Measurements from ENCODE around the gene ZNF417. TPM values are rescaled to one million over a fixed set of nuclear protein-coding genes. Genes with fewer than 3 reads are reported as not detected.

The ZNF417 gene
- total and polyA plus RNA-seq, 2 of the 8 experiments (the other 6 are each of a cell fraction or from before 2014, with no cell fraction given) = 5.4 to 19.2 TPM

DNA sequence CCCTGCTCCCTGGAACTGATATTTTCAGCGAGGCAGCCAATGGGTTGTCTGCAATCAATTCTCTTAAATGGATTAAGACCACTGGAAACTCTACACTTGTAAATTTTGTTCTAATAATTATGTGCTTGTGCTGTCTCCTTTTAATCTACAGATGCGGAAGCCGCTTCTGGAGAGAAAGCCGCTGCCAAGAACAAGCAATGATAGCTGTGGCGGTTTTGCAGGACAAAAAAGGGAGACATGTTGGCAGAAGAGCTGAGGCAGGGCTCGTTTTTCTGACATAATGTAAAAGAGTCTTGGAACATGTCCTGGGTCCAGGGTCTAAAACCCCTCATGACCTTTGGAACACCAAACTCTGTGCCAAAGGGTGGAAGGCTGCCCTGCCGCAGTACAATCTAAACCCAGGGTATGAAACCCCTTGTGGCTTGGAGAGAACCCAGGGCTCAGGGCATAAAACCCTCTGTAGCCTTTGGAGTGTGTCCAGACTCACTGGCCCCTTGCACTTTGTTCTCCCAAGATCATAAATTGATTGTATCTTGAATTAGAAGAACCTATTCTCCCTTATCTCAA lies 12.7 kb downstream of the ZNF417 start:
- H3K79me2 ChIP-seq (ENCODE audit: control insufficient read depth in 1 of 2, insufficient read depth in 2 of 2, low read length in 2 of 2) = no peaks in the 10 kb centered on the region; a peak in 1 of 4 replicates
- peaks cover 0 to 13% (median 8%) of the 10 kb centered on the region in 4 experiments; a peak in 5 of 8 replicates for H3K36me3 ChIP-seq (ENCODE audit: control insufficient read depth in 2 of 4, insufficient read depth in 4 of 4, low read length in 3 of 4)
- H3K79me1 ChIP-seq (ENCODE audit: low read depth, low read length) = no peaks in the 10 kb centered on the region; the same call in 1 of the 2 replicates
- H3K56ac ChIP-seq (replicated peaks; ENCODE audit: insufficient read length, low read depth, low read length) = no peak overlapping the region
- H2BK15ac ChIP-seq (ENCODE audit: low read length) = no peak overlapping the region
- H3K4me1 ChIP-seq (replicated peaks in 1 of 4; ENCODE audit: control insufficient read depth in 3 of 4, insufficient read depth in 4 of 4, low read length in 3 of 4) = no peaks in the 10 kb centered on the region
- H2BK12ac ChIP-seq (ENCODE audit: low read depth, low read length) = no peak overlapping the region
- H3K4me3 ChIP-seq (ENCODE audit: extremely low read depth in 1 of 4, insufficient read depth in 2 of 4, low read depth in 3 of 4, low read length in 4 of 4) = no peak overlapping the region
- no peak overlapping the region for H2BK20ac ChIP-seq (ENCODE audit: low read length)
- H2AFZ ChIP-seq (ENCODE audit: low read length) = no peak overlapping the region
- no peak overlapping the region for H3K14ac ChIP-seq (ENCODE audit: insufficient read length)
- H3K4me2 ChIP-seq (ENCODE audit: insufficient read depth in 1 of 2, low read depth in 2 of 2, low read length in 2 of 2) = no peak overlapping the region
- H3K9me3 ChIP-seq (ENCODE audit: insufficient read depth in 2 of 2, low read depth in 1 of 2, low read length in 1 of 2) = no peaks in the 10 kb centered on the region
- DNase-seq (ENCODE audit: low read depth in 1 of 2, low spot score in 2 of 2) (no peak), FAIRE-seq (no peak)
- H4K20me1 ChIP-seq (replicated peaks in 1 of 2; ENCODE audit: control insufficient read depth in 1 of 2, insufficient read depth in 2 of 2, low read length in 2 of 2) = no peaks in the 10 kb centered on the region
- ChIA-PET POLR2A (ENCODE audit: partially characterized antibody) (interaction anchor here (0.7 to 4.3 kb wide), 11 partner anchors 11 to 157 kb away, joined by 3 to 28 read pairs (median 3); partner anchors contain the start of genes ZNF417, ZNF776 and ZNF814), CTCF (ENCODE audit: partially characterized antibody) (interaction anchor here (0.5 to 2.0 kb wide), 15 partner anchors 8 to 478 kb away, joined by 3 to 13 read pairs (median 3); partner anchors contain the start of gene ZNF552)
- no peak overlapping the region for H2BK5ac ChIP-seq (ENCODE audit: low read depth, low read length)
- no peak overlapping the region for H4K91ac ChIP-seq (replicated peaks; ENCODE audit: insufficient read length, low read length)
- no peak overlapping the region for H3K4ac ChIP-seq (replicated peaks; ENCODE audit: insufficient read length, low read depth, low read length)
- H2BK120ac ChIP-seq (replicated peaks; ENCODE audit: low read depth, low read length) = no peak overlapping the region
- H3K23ac ChIP-seq (ENCODE audit: insufficient read length) = no peak overlapping the region
- no peak overlapping the region for H3K18ac ChIP-seq (ENCODE audit: extremely low read depth, low read length)
- no peaks in the 10 kb centered on the region for H3K23me2 ChIP-seq (ENCODE audit: low read depth, low read length)
- H2AK5ac ChIP-seq (ENCODE audit: low read depth, low read length) = no peak overlapping the region
- no peaks in the 10 kb centered on the region for H3K27me3 ChIP-seq (replicated peaks in 1 of 4; ENCODE audit: control insufficient read depth in 3 of 4, extremely low read depth in 1 of 4, insufficient read depth in 3 of 4, low read length in 3 of 4)
- H4K5ac ChIP-seq (ENCODE audit: insufficient read length, low read depth, low read length) = no peak overlapping the region
- 77% methylated on average over 7 of the region's 7 CpGs; no CpG with 5 or more reads in 1 of the 2 experiments for WGBS, 2 experiments (ENCODE audit: extremely low coverage in 1 of 2, insufficient coverage in 1 of 2, insufficient read length in 1 of 2, insufficient replicate concordance in 2 of 2, low coverage in 1 of 2, low lambda C conversion rate in 2 of 2, missing lambda C conversion rate in 1 of 2)
- no peak overlapping the region for H3K9ac ChIP-seq (replicated peaks in 1 of 4; ENCODE audit: extremely low read depth in 1 of 4, low read depth in 3 of 4, low read length in 3 of 4)
- H4K8ac ChIP-seq (ENCODE audit: extremely low read depth, insufficient read depth, low read length) = no peak overlapping the region
- H3K27ac ChIP-seq (ENCODE audit: low read depth, low read length) = no peak overlapping the region
- TF ChIP-seq BCL11A (IDR thresholded peaks at IDR 0.05; ENCODE audit: low read depth in 2 of 2, low read length in 2 of 2) (no peak), SP4 (IDR thresholded peaks at IDR 0.05; ENCODE audit: low read length) (no peak), CHD1 (IDR thresholded peaks at IDR 0.05; ENCODE audit: low read depth, low read length) (no peak), RBBP5 (IDR thresholded peaks at IDR 0.05; ENCODE audit: borderline replicate concordance, low read depth, low read length) (no peak), JUN (IDR thresholded peaks at IDR 0.05; ENCODE audit: low read depth, low read length) (no peak), SAP30 (IDR thresholded peaks at IDR 0.05; ENCODE audit: insufficient read depth, insufficient replicate concordance, low read length) (no peak), CREB1 (IDR thresholded peaks at IDR 0.05) (no peak), KDM5A (IDR thresholded peaks at IDR 0.05; ENCODE audit: low read length) (no peak)
